Kasumi-1 (cell line): ENCODE results near the gene KRTAP10-8.
"Not testable (repeated sequence)": the region's sequence is repeated elsewhere in the genome, so short reads cannot be mapped to it uniquely, and the experiment has no call there.

Source experiments
- DNase-seq, 2 experiments: peaks; one replicate each; lab custom pipeline; 2025; lab: John Stamatoyannopoulos, UW

KRTAP10-8 gene

GRCh38 chr21:44579056-44579832 lies 32.6 kb upstream of the KRTAP10-8 start:
- DNase-seq: no peak

- DNase-seq: no peak
These were observed 32.1 kb upstream of the KRTAP10-8 start for GRCh38 chr21:44579833-44580144.

- DNase-seq: not testable (repeated sequence)
These were observed 31.6 kb upstream of the KRTAP10-8 start, which contains the start of gene KRTAP10-5 for GRCh38 chr21:44580231-44580821. Gene KRTAP10-5, minus strand, starts transcription at chr21:44580604. Its CDS starts 26 bp downstream, at chr21:44580578.

- DNase-seq: no peak
These were observed 30.7 kb upstream of the KRTAP10-8 start for GRCh38 chr21:44581158-44581557.

- no peak for DNase-seq
These were observed 29.8 kb upstream of the KRTAP10-8 start for GRCh38 chr21:44582055-44582454.

GRCh38 chr21:44583089-44583799 lies 28.6 kb upstream of the KRTAP10-8 start:
- DNase-seq: no peak

- DNase-seq: no peak
These were observed 28.1 kb upstream of the KRTAP10-8 start for GRCh38 chr21:44583800-44584147.

- no peak for DNase-seq
These were observed 26.0 kb upstream of the KRTAP10-8 start for GRCh38 chr21:44585892-44586291.

GRCh38 chr21:44589094-44589493 lies 22.8 kb upstream of the KRTAP10-8 start:
- DNase-seq: no peak

GRCh38 chr21:44589586-44590305 lies 22.1 kb upstream of the KRTAP10-8 start:
- no peak for DNase-seq

GRCh38 chr21:44590311-44590721 lies 21.6 kb upstream of the KRTAP10-8 start:
- DNase-seq: no peak

GRCh38 chr21:44590897-44591800 lies 20.7 kb upstream of the KRTAP10-8 start:
- not testable (repeated sequence) for DNase-seq

GRCh38 chr21:44591801-44592130 lies 20.1 kb upstream of the KRTAP10-8 start:
- DNase-seq: not testable (repeated sequence)

- DNase-seq: no peak
These were observed 19.2 kb upstream of the KRTAP10-8 start, which contains the start of gene KRTAP10-6 for GRCh38 chr21:44592446-44593311. Gene KRTAP10-6, minus strand, starts transcription at chr21:44592505. Its CDS starts 21 bp downstream, at chr21:44592484.

GRCh38 chr21:44593598-44594405 lies 18.1 kb upstream of the KRTAP10-8 start:
- no peak for DNase-seq

GRCh38 chr21:44594406-44594916 lies 17.4 kb upstream of the KRTAP10-8 start:
- DNase-seq: no peak

- DNase-seq: no peak
These were observed 16.4 kb upstream of the KRTAP10-8 start for GRCh38 chr21:44595524-44595923.

- DNase-seq: no peak
These were observed 15.7 kb upstream of the KRTAP10-8 start for GRCh38 chr21:44596068-44596725.

- DNase-seq: no peak
These were observed 13.8 kb upstream of the KRTAP10-8 start for GRCh38 chr21:44598061-44598460.
